K562 (cell line): ENCODE results near the gene HOXD12. TPM values are rescaled to one million over a fixed set of nuclear protein-coding genes. Genes with fewer than 3 reads are reported as not detected.

Experiments used
- ATAC-seq: fragments of 200-7000 bp; cut with Tn5 transposase; 3 replicates; pipeline ENCODE4 v1.9.1; 2020; ENCODE audit warnings: moderate library complexity
- BruUV-seq: library from RNA; stranded (reverse); fragments of 400-500 nt; replicated peaks from 2 replicates; lab custom pipeline; 2021; lab: Mats Ljungman, UMichigan
- CTCF ChIA-PET: fragments of 300-600 bp; formaldehyde crosslinking; extraction: SDS; loops from one replicate; lab custom pipeline; 2021; ENCODE audit warnings: low intra/inter-chr PET ratio; lab: Yijun Ruan, JAX
- POLR2A ChIA-PET: fragments of 300-600, 350-650 bp; sonication (Branson Sonifier 250); formaldehyde crosslinking; extraction: SDS; loops from one replicate; lab custom pipeline; 2021; ENCODE audit warnings: antibody characterized with exemption, inconsistent platforms; lab: Yijun Ruan, JAX
- DNase-seq, 4 experiments: peaks; one replicate each; pipeline versions ENCODE4 v3.0.0 to v3.0.0-alpha.2; 2011 to 2018; ENCODE audit warnings: low spot score in 3 of 4, mixed read lengths in 3 of 4; ENCODE audit errors: extremely low read depth in 1 of 4
- FAIRE-seq: peaks from 2 replicates; lab custom pipeline; 2011; peaks lifted over from hg19 to GRCh38; lab: Jason Lieb, UNC
- H2AFZ ChIP-seq: 2 replicates; pipeline ENCODE4 v1.6.0; 2011; ENCODE audit warnings: low read depth, low read length, control low read depth, inconsistent platforms
- H3K27ac ChIP-seq: fragments of 200-600 bp; 3 replicates; pipeline ENCODE4 v1.8.0; 2011; ENCODE audit warnings: low read depth, mild to moderate bottlenecking, control low read depth, inconsistent platforms, low read length, moderate library complexity, mixed read lengths; ENCODE audit errors: extremely low read depth
- H3K27me3 ChIP-seq, 2 experiments: fragments of 300-600 bp in 1 of 2; 2 replicates in 1 of 2; 3 replicates in 1 of 2; pipeline versions ENCODE4 v1.6.0 to v1.8.0; 2011; ENCODE audit warnings: inconsistent platforms in 2 of 2, low read length in 2 of 2, mild to moderate bottlenecking in 1 of 2, mixed read lengths in 1 of 2, moderate library complexity in 1 of 2; ENCODE audit not compliant: control insufficient read depth in 2 of 2, insufficient read depth in 2 of 2
- H3K36me3 ChIP-seq: fragments of 300-600 bp; 3 replicates; pipeline ENCODE4 v1.8.0; 2011; ENCODE audit warnings: mild to moderate bottlenecking, low read length, inconsistent platforms; ENCODE audit not compliant: control insufficient read depth, insufficient read depth
- H3K4me1 ChIP-seq, 2 experiments: fragments of 200-600 bp in 1 of 2; replicated peaks in 1 of 2; 2 replicates in 1 of 2; 3 replicates in 1 of 2; pipeline versions ENCODE4 v1.5.1 to v1.8.0; 2011; ENCODE audit warnings: inconsistent platforms in 2 of 2, low read length in 2 of 2, mild to moderate bottlenecking in 1 of 2, mixed read lengths in 1 of 2, moderate library complexity in 1 of 2; ENCODE audit not compliant: control insufficient read depth in 2 of 2, insufficient read depth in 2 of 2
- H3K4me2 ChIP-seq: 2 replicates; pipeline ENCODE4 v1.6.1; 2011; ENCODE audit warnings: low read length, control low read depth, inconsistent platforms, mixed read lengths; ENCODE audit not compliant: insufficient read depth
- H3K4me3 ChIP-seq: fragments of 200-600 bp; sonication (generic), shearing (Covaris generic); 2 replicates; pipeline ENCODE4 v1.5.1; 2016; ENCODE audit warnings: control low read depth, inconsistent platforms
- H3K79me2 ChIP-seq: fragments of 200-600 bp; 3 replicates; pipeline ENCODE4 v1.8.0; 2011; ENCODE audit warnings: low read length, inconsistent platforms; ENCODE audit not compliant: control insufficient read depth, insufficient read depth
- H3K9ac ChIP-seq, 2 experiments: 2 replicates each; pipeline versions ENCODE4 v1.6.0 to v1.6.1; 2011; ENCODE audit warnings: low read depth in 2 of 2, low read length in 2 of 2, control low read depth in 1 of 2, inconsistent platforms in 1 of 2, mild to moderate bottlenecking in 1 of 2, mixed read lengths in 1 of 2; ENCODE audit not compliant: insufficient read depth in 1 of 2
- H3K9me1 ChIP-seq: one replicate; pipeline ENCODE4 v1.6.0; 2011; ENCODE audit warnings: inconsistent platforms, mild to moderate bottlenecking, low read length, moderate library complexity; ENCODE audit not compliant: control insufficient read depth, insufficient read depth
- H3K9me3 ChIP-seq: replicated peaks from 2 replicates; pipeline ENCODE4 v1.5.1; 2011; ENCODE audit warnings: low read depth, low read length, inconsistent platforms; ENCODE audit not compliant: control insufficient read depth, insufficient read depth
- H4K20me1 ChIP-seq: replicated peaks from 2 replicates; pipeline ENCODE4 v1.6.1; 2011; ENCODE audit warnings: low read length, inconsistent platforms, mixed read lengths; ENCODE audit not compliant: control insufficient read depth, insufficient read depth
- ADNP ChIP-seq: fragments of 200-800 bp; sonication (Bioruptor generic); IDR thresholded peaks from 2 replicates; pipeline ENCODE4 v1.6.1; 2016; ENCODE audit warnings: missing genetic modification characterization, missing compliant biosample characterization
- GATAD2B ChIP-seq: fragments of 450-650 bp; IDR thresholded peaks from 2 replicates; pipeline ENCODE4 v1.6.1; 2017; ENCODE audit warnings: mild to moderate bottlenecking, borderline replicate concordance
- LCOR ChIP-seq: sonication (generic); formaldehyde crosslinking; IDR thresholded peaks from 2 replicates; pipeline ENCODE4 v1.8.0; 2022; ENCODE audit warnings: mild to moderate bottlenecking, missing genetic modification reagents
- SIN3A ChIP-seq, 2 experiments: fragments of 150-350 bp in 1 of 2; IDR thresholded peaks; 2 replicates each; pipeline ENCODE4 v1.6.1; 2011 to 2016; ENCODE audit warnings: borderline replicate concordance in 2 of 2, low read depth in 2 of 2, low read length in 2 of 2, mild to moderate bottlenecking in 2 of 2, moderate library complexity in 2 of 2; ENCODE audit not compliant: control insufficient read depth in 1 of 2
- U2AF2 ChIP-seq: fragments of 200-400 bp; formaldehyde crosslinking; optimal IDR thresholded peaks from 2 replicates; pipeline ENCODE3; 2017; ENCODE audit warnings: low read depth, mild to moderate bottlenecking, low read length
- ZC3H4 ChIP-seq: sonication (generic); formaldehyde crosslinking; IDR thresholded peaks from 2 replicates; pipeline ENCODE4 v1.9.0; 2021; ENCODE audit warnings: missing genetic modification reagents, borderline replicate concordance
- ZNF133 ChIP-seq: fragments of 250-450 bp; sonication (Bioruptor Pico); IDR thresholded peaks from 2 replicates; pipeline ENCODE4 v1.4.0; 2020; ENCODE audit warnings: mild to moderate bottlenecking
- ZNF140 ChIP-seq: fragments of 250-450 bp; sonication (Bioruptor Pico); IDR thresholded peaks from 2 replicates; pipeline ENCODE4 v1.8.0; 2021; ENCODE audit warnings: moderate library complexity, mild to moderate bottlenecking, inconsistent platforms
- ZNF232 ChIP-seq: sonication (generic); formaldehyde crosslinking; IDR thresholded peaks from 2 replicates; pipeline ENCODE4 v1.8.0; 2022; ENCODE audit warnings: mild to moderate bottlenecking, missing genetic modification reagents
- ZNF263 ChIP-seq: sonication (generic); formaldehyde crosslinking; IDR thresholded peaks from 2 replicates; pipeline ENCODE4 v1.8.0; 2022; ENCODE audit warnings: mild to moderate bottlenecking, missing genetic modification reagents, borderline replicate concordance
- WGBS: fragments of 100-300 bp; shearing (Covaris generic); methylation state at CpG from one replicate; pipeline ENCODE4 v1.1.6; 2016; ENCODE audit warnings: low coverage, mixed read lengths; ENCODE audit not compliant: insufficient coverage; ENCODE audit errors: missing lambda C conversion rate; 5-methylcytosine and 5-hydroxymethylcytosine counted together
- in situ Hi-C: fragments of 300-500 bp; cut with MboI; formaldehyde crosslinking; loops from 4 replicates; pipeline ENCODE4 v1.15.0; 2018; ENCODE audit warnings: inconsistent platforms, mixed read lengths
- intact Hi-C: fragments of 100-400 bp; cut with micrococcal nuclease; formaldehyde crosslinking; loops from 2 replicates; pipeline ENCODE4 v1.14.2; 2022
- polyA plus RNA-seq, 8 experiments: library from polyadenylated mRNA; depleted of rRNA in 4 of 8; stranded (reverse) in 5 of 8; unstranded in 3 of 8; fragments of >200 nt; fragmentation: Nextera tagmentation in 2 of 8; fragmentation: Illumina TruSeq in 1 of 8; extraction: Ambion mirVana in 2 of 8; extraction: Trizol in 1 of 8; gene quantifications; 2 replicates each; pipeline versions ENCODE4 v1.2.1 to v1.2.3, GENCODE V29; 2011 to 2014; ENCODE audit warnings: inconsistent platforms in 1 of 8, missing spikeins in 1 of 8
- total RNA-seq, 7 experiments: library from RNA; depleted of rRNA in 6 of 7; stranded (reverse); fragments of >200 nt in 6 of 7; fragmentation: Illumina TruSeq in 2 of 7; extraction: Trizol in 2 of 7; gene quantifications; 2 replicates each; pipeline versions ENCODE4 v1.2.1 to v1.2.3, GENCODE V29; 2011 to 2021; ENCODE audit warnings: low replicate concordance in 1 of 7
- TF ChIP-seq, protein P1 (sequence below): fragments of 200-400 bp; formaldehyde crosslinking; IDR thresholded peaks from 2 replicates; pipeline ENCODE4 v1.6.1; 2017; ENCODE audit warnings: mild to moderate bottlenecking, low read depth, low read length, moderate library complexity
- TF ChIP-seq, protein P2 (sequence below): IDR thresholded peaks from 2 replicates; pipeline ENCODE4 v1.6.1; 2016; ENCODE audit warnings: missing genetic modification characterization, missing compliant biosample characterization
- TF ChIP-seq, protein P3 (sequence below), 2 experiments: fragments of 150-350 bp in 1 of 2; IDR thresholded peaks; 2 replicates each; pipeline ENCODE4 v1.6.1; 2012 to 2016; ENCODE audit warnings: low read depth in 2 of 2, low read length in 2 of 2, mild to moderate bottlenecking in 1 of 2, moderate library complexity in 1 of 2

The HOXD12 gene
- total and polyA plus RNA-seq, 9 of the 15 experiments (the other 6 are each of a cell fraction or from before 2014, with no cell fraction given), result not detected

DNA sequence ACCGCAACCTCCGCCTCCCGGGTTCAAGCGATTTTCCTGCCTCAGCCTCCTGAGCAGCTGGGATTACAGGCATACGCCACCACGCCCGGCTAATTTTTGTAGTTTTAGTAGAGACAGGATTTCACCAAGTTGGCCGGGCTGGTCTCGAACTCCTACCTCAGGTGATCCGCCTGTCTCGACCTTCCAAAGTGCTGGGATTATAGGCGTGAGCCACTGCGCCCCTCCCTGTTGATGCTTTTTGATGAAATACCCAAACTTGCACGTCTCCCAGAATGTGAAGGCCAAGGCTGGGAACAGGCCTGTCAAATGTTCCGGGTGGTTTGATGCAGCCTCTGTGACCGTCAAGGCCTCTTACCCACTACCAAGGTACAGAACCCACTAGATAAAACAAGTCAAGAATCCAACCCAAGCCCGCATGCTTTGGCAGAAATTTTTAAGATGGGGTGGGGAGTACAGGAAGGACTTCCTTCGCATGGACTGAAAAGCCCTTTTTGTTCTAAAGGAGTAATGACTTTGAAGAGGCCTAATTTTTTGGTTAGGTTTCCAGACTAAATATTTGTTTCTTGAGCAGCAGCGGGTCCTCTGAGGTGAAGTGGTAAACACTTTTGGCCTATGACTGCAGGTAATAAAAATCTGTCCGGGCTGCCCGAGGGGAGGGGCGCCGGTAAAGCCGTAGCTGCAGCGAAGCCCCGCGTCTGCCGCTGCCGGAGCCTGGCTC is 12.1 kb upstream of the HOXD12 start:
- Histone ChIP-seq H4K20me1 (peaks cover 4% of the 10 kb centered on the region; the same call in 1 of the 2 replicates), H3K9me3 (no peaks in the 10 kb centered on the region; the same call in 1 of the 2 replicates), H3K4me3 (no peak overlapping the region), H3K9me1 (no peaks in the 10 kb centered on the region), H3K9ac (no peak overlapping the region), H3K79me2 (no peaks in the 10 kb centered on the region), H3K36me3 (no peaks in the 10 kb centered on the region), H3K27me3 (peaks cover 72 to 86% of the 10 kb centered on the region in 2 experiments), H3K4me1 (peaks cover 0 to 27% of the 10 kb centered on the region in 2 experiments; a peak in 2 of 5 replicates), H2AFZ (peak overlapping the region; percentile 72; the same call in 1 of the 2 replicates), H3K4me2 (no peak overlapping the region), H3K27ac (no peak overlapping the region)
- in situ Hi-C loops, result loop anchor here (10.0 to 25.0 kb wide), 2 partner anchors 663 to 1050 kb away; no protein-coding TSS in a partner anchor
- ChIA-PET CTCF (interaction anchor here (1.0 to 3.5 kb wide), 6 partner anchors 10 to 836 kb away, joined by 3 to 14 read pairs (median 5); no protein-coding TSS in a partner anchor), POLR2A (no interaction called here)
- FAIRE-seq (no peak), ATAC-seq (no peak), DNase-seq (no peak)
- no TSS peak for BruUV-seq
- TF ChIP-seq SIN3A (IDR thresholded peaks at IDR 0.05; ENCODE audit: borderline replicate concordance in 2 of 2, control insufficient read depth in 1 of 2, low read depth in 2 of 2, low read length in 2 of 2) (no peak), ZNF263 (no peak), ZNF140 (CRISPR knock-in tag) (no peak), U2AF2 (no peak), LCOR (CRISPR knock-in tag) (no peak), ADNP (no peak), ZNF232 (CRISPR knock-in tag) (no peak), ZC3H4 (CRISPR knock-in tag) (no peak), GATAD2B (no peak), ZNF133 (no peak)
- TF ChIP-seq, protein P1, sequence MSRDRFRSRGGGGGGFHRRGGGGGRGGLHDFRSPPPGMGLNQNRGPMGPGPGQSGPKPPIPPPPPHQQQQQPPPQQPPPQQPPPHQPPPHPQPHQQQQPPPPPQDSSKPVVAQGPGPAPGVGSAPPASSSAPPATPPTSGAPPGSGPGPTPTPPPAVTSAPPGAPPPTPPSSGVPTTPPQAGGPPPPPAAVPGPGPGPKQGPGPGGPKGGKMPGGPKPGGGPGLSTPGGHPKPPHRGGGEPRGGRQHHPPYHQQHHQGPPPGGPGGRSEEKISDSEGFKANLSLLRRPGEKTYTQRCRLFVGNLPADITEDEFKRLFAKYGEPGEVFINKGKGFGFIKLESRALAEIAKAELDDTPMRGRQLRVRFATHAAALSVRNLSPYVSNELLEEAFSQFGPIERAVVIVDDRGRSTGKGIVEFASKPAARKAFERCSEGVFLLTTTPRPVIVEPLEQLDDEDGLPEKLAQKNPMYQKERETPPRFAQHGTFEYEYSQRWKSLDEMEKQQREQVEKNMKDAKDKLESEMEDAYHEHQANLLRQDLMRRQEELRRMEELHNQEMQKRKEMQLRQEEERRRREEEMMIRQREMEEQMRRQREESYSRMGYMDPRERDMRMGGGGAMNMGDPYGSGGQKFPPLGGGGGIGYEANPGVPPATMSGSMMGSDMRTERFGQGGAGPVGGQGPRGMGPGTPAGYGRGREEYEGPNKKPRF, result no peak
- TF ChIP-seq, protein P2, sequence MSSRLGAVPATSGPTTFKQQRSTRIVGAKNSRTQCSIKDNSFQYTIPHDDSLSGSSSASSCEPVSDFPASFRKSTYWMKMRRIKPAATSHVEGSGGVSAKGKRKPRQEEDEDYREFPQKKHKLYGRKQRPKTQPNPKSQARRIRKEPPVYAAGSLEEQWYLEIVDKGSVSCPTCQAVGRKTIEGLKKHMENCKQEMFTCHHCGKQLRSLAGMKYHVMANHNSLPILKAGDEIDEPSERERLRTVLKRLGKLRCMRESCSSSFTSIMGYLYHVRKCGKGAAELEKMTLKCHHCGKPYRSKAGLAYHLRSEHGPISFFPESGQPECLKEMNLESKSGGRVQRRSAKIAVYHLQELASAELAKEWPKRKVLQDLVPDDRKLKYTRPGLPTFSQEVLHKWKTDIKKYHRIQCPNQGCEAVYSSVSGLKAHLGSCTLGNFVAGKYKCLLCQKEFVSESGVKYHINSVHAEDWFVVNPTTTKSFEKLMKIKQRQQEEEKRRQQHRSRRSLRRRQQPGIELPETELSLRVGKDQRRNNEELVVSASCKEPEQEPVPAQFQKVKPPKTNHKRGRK (tag), result no peak
- TF ChIP-seq, protein P3, sequence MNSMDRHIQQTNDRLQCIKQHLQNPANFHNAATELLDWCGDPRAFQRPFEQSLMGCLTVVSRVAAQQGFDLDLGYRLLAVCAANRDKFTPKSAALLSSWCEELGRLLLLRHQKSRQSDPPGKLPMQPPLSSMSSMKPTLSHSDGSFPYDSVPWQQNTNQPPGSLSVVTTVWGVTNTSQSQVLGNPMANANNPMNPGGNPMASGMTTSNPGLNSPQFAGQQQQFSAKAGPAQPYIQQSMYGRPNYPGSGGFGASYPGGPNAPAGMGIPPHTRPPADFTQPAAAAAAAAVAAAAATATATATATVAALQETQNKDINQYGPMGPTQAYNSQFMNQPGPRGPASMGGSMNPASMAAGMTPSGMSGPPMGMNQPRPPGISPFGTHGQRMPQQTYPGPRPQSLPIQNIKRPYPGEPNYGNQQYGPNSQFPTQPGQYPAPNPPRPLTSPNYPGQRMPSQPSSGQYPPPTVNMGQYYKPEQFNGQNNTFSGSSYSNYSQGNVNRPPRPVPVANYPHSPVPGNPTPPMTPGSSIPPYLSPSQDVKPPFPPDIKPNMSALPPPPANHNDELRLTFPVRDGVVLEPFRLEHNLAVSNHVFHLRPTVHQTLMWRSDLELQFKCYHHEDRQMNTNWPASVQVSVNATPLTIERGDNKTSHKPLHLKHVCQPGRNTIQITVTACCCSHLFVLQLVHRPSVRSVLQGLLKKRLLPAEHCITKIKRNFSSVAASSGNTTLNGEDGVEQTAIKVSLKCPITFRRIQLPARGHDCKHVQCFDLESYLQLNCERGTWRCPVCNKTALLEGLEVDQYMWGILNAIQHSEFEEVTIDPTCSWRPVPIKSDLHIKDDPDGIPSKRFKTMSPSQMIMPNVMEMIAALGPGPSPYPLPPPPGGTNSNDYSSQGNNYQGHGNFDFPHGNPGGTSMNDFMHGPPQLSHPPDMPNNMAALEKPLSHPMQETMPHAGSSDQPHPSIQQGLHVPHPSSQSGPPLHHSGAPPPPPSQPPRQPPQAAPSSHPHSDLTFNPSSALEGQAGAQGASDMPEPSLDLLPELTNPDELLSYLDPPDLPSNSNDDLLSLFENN (IDR thresholded peaks at IDR 0.05; ENCODE audit: low read depth in 2 of 2, low read length in 2 of 2), result no peak
- 12% methylated on average over 29 of the region's 29 CpGs for WGBS
- intact Hi-C loops, result loop anchor here (2.0 kb wide), 2 partner anchors 673 to 777 kb away; no protein-coding TSS in a partner anchor
